ENCODE data around the gene FAM163B. TPM values are rescaled to one million over a fixed set of nuclear protein-coding genes. Genes with fewer than 3 reads are reported as not detected.

The FAM163B gene
- total and polyA plus RNA-seq, 2 experiments from 2014 or later = 0.60 to 1.3 TPM

- no peaks in the 10 kb centered on the region for H4K20me1 ChIP-seq (replicated peaks; ENCODE audit: insufficient read depth)
- Mint-ChIP-seq H3K4me1 (peaks cover 48% of the 10 kb centered on the region), H3K4me3 (no peak overlapping the region; the same call in 2 of the 3 replicates), H3K27me3 (ENCODE audit: insufficient read depth, low read depth, poor library complexity) (peaks cover 21% of the 10 kb centered on the region), H3K9me3 (no peaks in the 10 kb centered on the region), H3K36me3 (ENCODE audit: low read depth) (no peaks in the 10 kb centered on the region; the same call in 2 of the 3 replicates), H3K27ac (no peak overlapping the region)
- H3F3A ChIP-seq (replicated peaks; ENCODE audit: low read depth) = no peaks in the 10 kb centered on the region
- H3K27me3 ChIP-seq (ENCODE audit: insufficient read depth) = no peaks in the 10 kb centered on the region
- DNase-seq (ENCODE audit: low spot score) = no peak
- H3K4me2 ChIP-seq = 0 out of 2 replicates have a peak overlapping the region, but pooled peaks have one; percentile 12
- peak; percentile 13 for ATAC-seq
- H3K9me2 ChIP-seq (ENCODE audit: insufficient read depth) = no peaks in the 10 kb centered on the region
- H3K4me1 ChIP-seq (ENCODE audit: insufficient read depth) = peaks cover 19% of the 10 kb centered on the region
- H3K4me3 ChIP-seq = no peak overlapping the region
- H3K36me3 ChIP-seq (ENCODE audit: insufficient read depth) = no peaks in the 10 kb centered on the region
- H3K79me2 ChIP-seq (replicated peaks; ENCODE audit: insufficient read depth) = no peaks in the 10 kb centered on the region
- TF ChIP-seq REST (IDR thresholded peaks at IDR 0.05; ENCODE audit: unreplicated experiment) (no peak), ZNF331 (CRISPR knock-in tag; IDR thresholded peaks at IDR 0.05; ENCODE audit: low read depth) (no peak), ZNF114 (CRISPR knock-in tag; IDR thresholded peaks at IDR 0.05) (no peak)
- 0 out of 2 replicates have a peak overlapping the region, but pooled peaks have one; percentile 66 for H2AFZ ChIP-seq
- H3K27ac ChIP-seq (ENCODE audit: low read depth) = peak overlapping the region; percentile 50; the same call in 1 of the 2 replicates
Observed at GRCh38 chr9:133633681-133634080, 24.5 kb upstream of the FAM163B start.

DNA sequence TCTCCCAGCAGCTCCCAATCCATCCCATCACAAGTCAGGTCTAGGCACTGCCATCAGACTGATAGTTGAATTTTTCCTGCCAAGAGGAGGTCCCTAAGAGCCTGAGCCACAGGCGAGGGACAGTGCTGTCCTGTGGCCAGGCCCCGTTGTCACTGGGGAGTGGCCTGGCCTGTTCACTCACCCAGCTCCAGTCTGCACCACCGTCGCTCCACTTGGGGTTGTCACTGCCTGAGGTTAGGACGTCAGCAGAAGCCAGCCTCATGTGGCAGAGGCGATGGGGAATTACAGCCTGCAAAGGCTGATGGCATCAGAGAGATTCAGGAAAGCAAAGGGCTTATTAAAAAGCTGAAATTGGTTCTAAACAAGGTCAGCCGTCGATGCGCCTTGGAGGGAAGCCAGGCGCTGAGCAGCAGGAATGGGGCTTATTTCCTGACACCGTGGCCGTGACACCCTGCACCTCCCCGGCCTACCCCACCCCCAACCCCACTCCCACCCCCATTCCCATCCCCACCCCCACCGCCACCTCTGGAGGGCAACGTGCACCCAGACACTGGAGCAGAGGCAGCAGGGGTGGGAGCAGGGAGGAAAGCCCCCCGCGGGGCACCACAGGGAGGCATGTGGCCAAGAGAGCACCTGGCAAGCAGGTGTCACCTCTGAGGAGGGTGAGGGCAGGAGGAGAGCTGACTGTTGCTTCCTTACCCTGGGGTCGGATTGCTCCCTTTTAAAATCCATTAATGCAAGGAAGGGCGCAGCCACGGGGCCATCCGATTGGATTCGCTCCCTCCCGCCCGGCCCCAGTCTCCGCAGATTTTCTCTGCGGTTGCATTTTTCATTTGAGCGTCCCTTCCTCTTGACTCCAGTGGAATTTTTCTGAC is 23.9 kb upstream of the FAM163B start:
- H3K4me1 ChIP-seq (ENCODE audit: insufficient read depth) = peaks cover 17% of the 10 kb centered on the region
- peaks cover 42% of the 10 kb centered on the region for H3K4me1 Mint-ChIP-seq
- H3K4me3 Mint-ChIP-seq = no peak overlapping the region; the same call in 2 of the 3 replicates
- no peak overlapping the region for H3K27ac Mint-ChIP-seq
- H3K9me3 Mint-ChIP-seq = no peaks in the 10 kb centered on the region
- H3K79me2 ChIP-seq (replicated peaks; ENCODE audit: insufficient read depth) = no peaks in the 10 kb centered on the region
- no peaks in the 10 kb centered on the region for H4K20me1 ChIP-seq (replicated peaks; ENCODE audit: insufficient read depth)
- no peaks in the 10 kb centered on the region for H3K36me3 ChIP-seq (ENCODE audit: insufficient read depth)
- H3K27me3 ChIP-seq (ENCODE audit: insufficient read depth) = no peaks in the 10 kb centered on the region
- TF ChIP-seq CREB1 (CRISPR knock-in tag; IDR thresholded peaks at IDR 0.05; ENCODE audit: low read depth) (no peak), ETS1 (IDR thresholded peaks at IDR 0.05) (no peak), EZH2 (IDR thresholded peaks at IDR 0.05; ENCODE audit: low read depth, unreplicated experiment) (no peak), ZNF331 (CRISPR knock-in tag; IDR thresholded peaks at IDR 0.05; ENCODE audit: low read depth) (no peak), NANOG (IDR thresholded peaks at IDR 0.05; ENCODE audit: borderline replicate concordance) (no peak), STAT1 (IDR thresholded peaks at IDR 0.05; ENCODE audit: unreplicated experiment) (no peak), ZNF114 (CRISPR knock-in tag; IDR thresholded peaks at IDR 0.05) (no peak), REST (IDR thresholded peaks at IDR 0.05; ENCODE audit: unreplicated experiment) (no peak), POLR2AphosphoS5 (IDR thresholded peaks at IDR 0.05; ENCODE audit: low read depth) (no peak), EZH2phosphoT487 (IDR thresholded peaks at IDR 0.05; ENCODE audit: unreplicated experiment) (no peak), CTCF (conservative IDR thresholded peaks at IDR 0.05; ENCODE audit: low read depth in 2 of 2) (no peak)
- H2AFZ ChIP-seq = no peak overlapping the region
- no peaks in the 10 kb centered on the region; the same call in 2 of the 3 replicates for H3K36me3 Mint-ChIP-seq (ENCODE audit: low read depth)
- H3K27me3 Mint-ChIP-seq (ENCODE audit: insufficient read depth, low read depth, poor library complexity) = peaks cover 18% of the 10 kb centered on the region
- H3F3A ChIP-seq (replicated peaks; ENCODE audit: low read depth) = no peaks in the 10 kb centered on the region
- H3K4me2 ChIP-seq = no peak overlapping the region
- DNase-seq (ENCODE audit: low spot score) (no peak), ATAC-seq (0 out of 3 replicates have a peak, but pooled peaks have one; percentile 5)
- H3K9me2 ChIP-seq (ENCODE audit: insufficient read depth) = no peaks in the 10 kb centered on the region
- no peak overlapping the region for H3K27ac ChIP-seq (ENCODE audit: low read depth)
- H3K4me3 ChIP-seq = no peak overlapping the region
